Esophagus squamous epithelium (tissue), 4 donors: ENCODE results near the gene SPATA17.

Source experiments
- CTCF ChIP-seq, 6 experiments: fragments of 450-650 bp in 4 of 6; fragments of 200-600 bp in 2 of 6; sonication (generic) in 2 of 6; IDR thresholded peaks; one replicate each; pipeline ENCODE4 v1.5.1; 2016 to 2019; ENCODE audit warnings: antibody characterized with exemption in 6 of 6, mild to moderate bottlenecking in 4 of 6, moderate library complexity in 4 of 6
- POLR2A ChIP-seq, 4 donors: fragments of 450-650 bp; IDR thresholded peaks; one replicate each; pipeline ENCODE4 v1.6.1; 2017; ENCODE audit warnings: antibody characterized with exemption in 4 of 4, mild to moderate bottlenecking in 4 of 4, moderate library complexity in 3 of 4

GRCh38 chr1:217889401-217889800 lies 258.3 kb downstream of the SPATA17 start:
- TF ChIP-seq CTCF (IDR thresholded peaks at IDR 0.05) (no peak), POLR2A (IDR thresholded peaks at IDR 0.05) (no peak)
